Trophoblast cell (in vitro differentiated cells and primary cell): ENCODE results near the gene OR2W1.

Source experiments
- DNase-seq, 2 donors: peaks; one replicate each; pipeline ENCODE4 v3.0.0-alpha.2; 2016
- H2AFZ ChIP-seq: 2 replicates; pipeline ENCODE4 v1.6.1; 2013; ENCODE audit warnings: low read length, moderate library complexity, mild to moderate bottlenecking; ENCODE audit not compliant: insufficient read depth, poor library complexity
- H2AK5ac ChIP-seq: 2 replicates; pipeline ENCODE4 v1.6.1; 2013; ENCODE audit warnings: mild to moderate bottlenecking, low read length
- H2BK120ac ChIP-seq: 2 replicates; pipeline ENCODE4 v1.6.1; 2013; ENCODE audit warnings: low read length, mild to moderate bottlenecking, moderate library complexity; ENCODE audit not compliant: insufficient read depth, poor library complexity
- H2BK12ac ChIP-seq: 2 replicates; pipeline ENCODE4 v1.6.1; 2013; ENCODE audit warnings: mild to moderate bottlenecking, low read length, moderate library complexity
- H2BK5ac ChIP-seq: 2 replicates; pipeline ENCODE4 v1.6.1; 2013; ENCODE audit warnings: low read length, low read depth, moderate library complexity, mild to moderate bottlenecking; ENCODE audit not compliant: poor library complexity
- H3K14ac ChIP-seq: 2 replicates; pipeline ENCODE4 v1.6.1; 2013; ENCODE audit warnings: mild to moderate bottlenecking, low read length
- H3K18ac ChIP-seq: 2 replicates; pipeline ENCODE4 v1.6.1; 2013; ENCODE audit warnings: mild to moderate bottlenecking, low read length
- H3K23ac ChIP-seq: 2 replicates; pipeline ENCODE4 v1.6.1; 2013; ENCODE audit warnings: low read length
- H3K27ac ChIP-seq: 2 replicates; pipeline ENCODE4 v1.5.1; 2013; ENCODE audit warnings: low read depth, mild to moderate bottlenecking, inconsistent platforms, low read length, moderate library complexity
- H3K27me3 ChIP-seq: 2 replicates; pipeline ENCODE4 v1.6.1; 2013; ENCODE audit warnings: inconsistent platforms, mild to moderate bottlenecking, low read length, moderate library complexity; ENCODE audit not compliant: insufficient read depth
- H3K36me3 ChIP-seq, 2 experiments: 1 replicate in 1 of 2; 2 replicates in 1 of 2; pipeline ENCODE4 v1.6.1; 2013; ENCODE audit warnings: low read length in 2 of 2, mild to moderate bottlenecking in 2 of 2, moderate library complexity in 1 of 2; ENCODE audit not compliant: insufficient read depth in 2 of 2, control insufficient read depth in 1 of 2
- H3K4ac ChIP-seq: 2 replicates; pipeline ENCODE4 v1.6.1; 2013; ENCODE audit warnings: low read depth, mild to moderate bottlenecking, low read length, moderate library complexity
- H3K4me1 ChIP-seq, 2 experiments: 1 replicate in 1 of 2; 2 replicates in 1 of 2; pipeline ENCODE4 v1.6.1; 2013; ENCODE audit warnings: low read length in 2 of 2, mild to moderate bottlenecking in 2 of 2, moderate library complexity in 1 of 2; ENCODE audit not compliant: insufficient read depth in 2 of 2, control insufficient read depth in 1 of 2
- H3K4me2 ChIP-seq: 2 replicates; pipeline ENCODE4 v1.6.1; 2013; ENCODE audit warnings: inconsistent platforms, mild to moderate bottlenecking, low read length, moderate library complexity
- H3K4me3 ChIP-seq: 2 replicates; pipeline ENCODE4 v1.5.1; 2013; ENCODE audit warnings: mild to moderate bottlenecking, low read depth, low read length, inconsistent platforms
- H3K79me1 ChIP-seq: one replicate; pipeline ENCODE4 v1.6.1; 2013; ENCODE audit warnings: low read length
- H3K79me2 ChIP-seq: 2 replicates; pipeline ENCODE4 v1.6.1; 2013; ENCODE audit warnings: low read length, mild to moderate bottlenecking; ENCODE audit not compliant: control insufficient read depth, insufficient read depth, poor library complexity
- H3K9ac ChIP-seq: 2 replicates; pipeline ENCODE4 v1.6.1; 2013; ENCODE audit warnings: mild to moderate bottlenecking, low read length
- H3K9me3 ChIP-seq: 2 replicates; pipeline ENCODE4 v1.6.1; 2013; ENCODE audit warnings: low read depth, mild to moderate bottlenecking, control low read depth, inconsistent platforms, low read length; ENCODE audit not compliant: insufficient read depth
- H4K12ac ChIP-seq: 2 replicates; pipeline ENCODE4 v1.6.1; 2013; ENCODE audit warnings: low read depth, mild to moderate bottlenecking, low read length, moderate library complexity
- H4K8ac ChIP-seq: 2 replicates; pipeline ENCODE4 v1.6.1; 2013; ENCODE audit warnings: low read depth, mild to moderate bottlenecking, low read length, moderate library complexity
- H4K91ac ChIP-seq: one replicate; pipeline ENCODE4 v1.6.1; 2013; ENCODE audit warnings: low read depth, mild to moderate bottlenecking, low read length, moderate library complexity
- WGBS: extraction: QIAGEN DNeasy Blood & Tissue Kit; methylation state at CpG from one replicate; pipeline ENCODE4 v1.1.7; 2013; ENCODE audit warnings: missing lambda C conversion rate; ENCODE audit not compliant: insufficient read length, insufficient coverage; ENCODE audit errors: extremely low coverage; 5-methylcytosine and 5-hydroxymethylcytosine counted together

The OR2W1 gene

GRCh38 chr6:29035951-29036350 lies 9.0 kb downstream of the OR2W1 start:
- Histone ChIP-seq H4K91ac (no peak overlapping the region), H2BK12ac (no peak overlapping the region), H3K79me1 (no peaks in the 10 kb centered on the region), H4K8ac (no peak overlapping the region), H3K27ac (no peak overlapping the region), H3K9ac (no peak overlapping the region), H3K18ac (no peak overlapping the region), H3K14ac (no peak overlapping the region), H3K4ac (no peak overlapping the region), H3K27me3 (no peaks in the 10 kb centered on the region), H2AFZ (no peak overlapping the region), H2BK120ac (no peak overlapping the region), H3K23ac (no peak overlapping the region), H2BK5ac (no peak overlapping the region), H3K79me2 (no peaks in the 10 kb centered on the region), H4K12ac (no peak overlapping the region), H3K9me3 (peaks cover 2% of the 10 kb centered on the region), H2AK5ac (no peak overlapping the region), H3K36me3 (no peaks in the 10 kb centered on the region), H3K4me3 (no peak overlapping the region), H3K4me2 (no peak overlapping the region), H3K4me1 (no peaks in the 10 kb centered on the region)
- WGBS = no CpG with 5 or more reads among the region's 24 CpGs
- DNase-seq = no peak

- Histone ChIP-seq H3K4me1 (no peaks in the 10 kb centered on the region), H3K79me2 (no peaks in the 10 kb centered on the region), H2BK12ac (no peak overlapping the region), H2AFZ (no peak overlapping the region), H3K23ac (no peak overlapping the region), H2BK120ac (no peak overlapping the region), H3K18ac (no peak overlapping the region), H4K8ac (no peak overlapping the region), H3K4ac (no peak overlapping the region), H4K91ac (no peak overlapping the region), H2AK5ac (no peak overlapping the region), H4K12ac (no peak overlapping the region), H3K27ac (no peak overlapping the region), H3K4me2 (no peak overlapping the region), H3K9me3 (no peaks in the 10 kb centered on the region), H3K14ac (no peak overlapping the region), H3K36me3 (no peaks in the 10 kb centered on the region), H3K4me3 (no peak overlapping the region), H3K27me3 (no peaks in the 10 kb centered on the region), H2BK5ac (no peak overlapping the region), H3K9ac (no peak overlapping the region), H3K79me1 (no peaks in the 10 kb centered on the region)
- no peak for DNase-seq
- WGBS = no CpG with 5 or more reads among the region's 13 CpGs
These were observed 16.2 kb downstream of the OR2W1 start for GRCh38 chr6:29028821-29029220.

GRCh38 chr6:29025927-29026585 lies 18.9 kb downstream of the OR2W1 start:
- Histone ChIP-seq H4K91ac (no peak overlapping the region), H3K27ac (no peak overlapping the region), H3K18ac (no peak overlapping the region), H3K4me2 (no peak overlapping the region), H2BK12ac (no peak overlapping the region), H3K79me2 (no peaks in the 10 kb centered on the region), H3K4ac (no peak overlapping the region), H4K8ac (no peak overlapping the region), H3K9me3 (no peaks in the 10 kb centered on the region), H2BK5ac (no peak overlapping the region), H3K14ac (no peak overlapping the region), H3K4me3 (no peak overlapping the region), H3K36me3 (no peaks in the 10 kb centered on the region), H3K79me1 (no peaks in the 10 kb centered on the region), H3K27me3 (no peaks in the 10 kb centered on the region), H2AK5ac (no peak overlapping the region), H3K9ac (no peak overlapping the region), H3K23ac (no peak overlapping the region), H2AFZ (no peak overlapping the region), H2BK120ac (no peak overlapping the region), H4K12ac (no peak overlapping the region), H3K4me1 (no peaks in the 10 kb centered on the region)
- DNase-seq = no peak
- no CpG with 5 or more reads among the region's 2 CpGs for WGBS

GRCh38 chr6:29021434-29021833 lies 23.5 kb downstream of the OR2W1 start:
- no peak overlapping the region for H2BK120ac ChIP-seq
- H4K8ac ChIP-seq = no peak overlapping the region
- no peak overlapping the region for H3K4ac ChIP-seq
- H3K9me3 ChIP-seq = no peaks in the 10 kb centered on the region
- H3K36me3 ChIP-seq = no peaks in the 10 kb centered on the region
- no peaks in the 10 kb centered on the region for H3K79me2 ChIP-seq
- H3K27me3 ChIP-seq = no peaks in the 10 kb centered on the region
- no peak overlapping the region for H3K4me3 ChIP-seq
- no peak overlapping the region for H2BK5ac ChIP-seq
- no peak overlapping the region for H2AFZ ChIP-seq
- no peaks in the 10 kb centered on the region for H3K4me1 ChIP-seq
- no peak overlapping the region for H2AK5ac ChIP-seq
- H4K91ac ChIP-seq = no peak overlapping the region
- H3K9ac ChIP-seq = no peak overlapping the region
- DNase-seq = no peak
- no peak overlapping the region for H4K12ac ChIP-seq
- H2BK12ac ChIP-seq = no peak overlapping the region
- no peak overlapping the region for H3K4me2 ChIP-seq
- WGBS = no CpG with 5 or more reads among the region's 2 CpGs
- H3K18ac ChIP-seq = no peak overlapping the region
- no peak overlapping the region for H3K23ac ChIP-seq
- no peaks in the 10 kb centered on the region for H3K79me1 ChIP-seq
- no peak overlapping the region for H3K14ac ChIP-seq
- H3K27ac ChIP-seq = no peak overlapping the region
